ENCODE measurements around the gene KNG1. TPM values are rescaled to one million over a fixed set of nuclear protein-coding genes. Genes with fewer than 3 reads are reported as not detected.

The KNG1 gene
- total and polyA plus RNA-seq, 2 experiments from 2014 or later, result 57.4 to 109 TPM

- Histone ChIP-seq H3K27me3 (no peaks in the 10 kb centered on the region), H3K4me1 (ENCODE audit: insufficient read depth) (no peaks in the 10 kb centered on the region), H3K27ac (no peak overlapping the region), H2AFZ (no peak overlapping the region), H3K4me2 (no peak overlapping the region), H3K36me3 (replicated peaks; ENCODE audit: insufficient read depth, low read depth) (no peaks in the 10 kb centered on the region), H3K79me2 (no peaks in the 10 kb centered on the region), H3K9me3 (ENCODE audit: low read depth) (no peaks in the 10 kb centered on the region), H4K20me1 (ENCODE audit: insufficient read depth, poor library complexity, severe bottlenecking) (no peaks in the 10 kb centered on the region), H3K9me2 (replicated peaks; ENCODE audit: insufficient read depth) (no peaks in the 10 kb centered on the region), H3K4me3 (no peak overlapping the region)
- TF ChIP-seq EZH2phosphoT487 (IDR thresholded peaks at IDR 0.05; ENCODE audit: low read depth, severe bottlenecking, unreplicated experiment) (no peak), CTCF (IDR thresholded peaks at IDR 0.05; ENCODE audit: poor library complexity) (no peak), EZH2 (IDR thresholded peaks at IDR 0.05; ENCODE audit: borderline replicate concordance) (no peak)
- no peak for DNase-seq (ENCODE audit: low spot score)
- 32% methylated on average over 8 of the region's 8 CpGs for WGBS (ENCODE audit: low lambda C conversion rate, missing lambda C conversion rate)
Measured at GRCh38 chr3:186775999-186776398, 58.8 kb downstream of the KNG1 start.

GRCh38 chr3:186779204-186779603 lies 62.0 kb downstream of the KNG1 start:
- TF ChIP-seq EZH2phosphoT487 (IDR thresholded peaks at IDR 0.05; ENCODE audit: low read depth, severe bottlenecking, unreplicated experiment) (no peak), EZH2 (IDR thresholded peaks at IDR 0.05; ENCODE audit: borderline replicate concordance) (no peak), CTCF (IDR thresholded peaks at IDR 0.05; ENCODE audit: poor library complexity) (no peak)

GRCh38 chr3:186782542-186783057 lies 65.4 kb downstream of the KNG1 start:
- 3% methylated on average over 21 of the region's 21 CpGs for WGBS (ENCODE audit: low lambda C conversion rate, missing lambda C conversion rate)
- Histone ChIP-seq H3K4me3 (peak overlapping the region; percentile 76), H3K4me1 (ENCODE audit: insufficient read depth) (peaks cover 31% of the 10 kb centered on the region), H2AFZ (peak overlapping the region; percentile 95), H3K27me3 (no peaks in the 10 kb centered on the region), H3K79me2 (peaks cover 49% of the 10 kb centered on the region), H3K36me3 (replicated peaks; ENCODE audit: insufficient read depth, low read depth) (peaks cover 22% of the 10 kb centered on the region), H3K4me2 (peak overlapping the region; percentile 94), H4K20me1 (ENCODE audit: insufficient read depth, poor library complexity, severe bottlenecking) (peaks cover 36% of the 10 kb centered on the region), H3K9me3 (ENCODE audit: low read depth) (no peaks in the 10 kb centered on the region), H3K27ac (peak overlapping the region; percentile 99), H3K9me2 (replicated peaks; ENCODE audit: insufficient read depth) (no peaks in the 10 kb centered on the region)
- no peak for TF ChIP-seq CTCF (IDR thresholded peaks at IDR 0.05; ENCODE audit: poor library complexity)
- no peak for TF ChIP-seq EZH2 (IDR thresholded peaks at IDR 0.05; ENCODE audit: borderline replicate concordance)
- TF ChIP-seq EZH2phosphoT487 (IDR thresholded peaks at IDR 0.05; ENCODE audit: low read depth, severe bottlenecking, unreplicated experiment), result no peak
- DNase-seq (ENCODE audit: low spot score), result no peak

More at GRCh38 chr3:186779204-186779603, 62.0 kb downstream of the KNG1 start:
- Histone ChIP-seq H3K4me1 (ENCODE audit: insufficient read depth) (peaks cover 8% of the 10 kb centered on the region), H2AFZ (no peak overlapping the region), H3K36me3 (replicated peaks; ENCODE audit: insufficient read depth, low read depth) (no peaks in the 10 kb centered on the region), H3K27ac (no peak overlapping the region), H3K4me3 (no peak overlapping the region), H4K20me1 (ENCODE audit: insufficient read depth, poor library complexity, severe bottlenecking) (peaks cover 2% of the 10 kb centered on the region), H3K79me2 (peaks cover 15% of the 10 kb centered on the region), H3K9me2 (replicated peaks; ENCODE audit: insufficient read depth) (no peaks in the 10 kb centered on the region), H3K4me2 (no peak overlapping the region), H3K27me3 (no peaks in the 10 kb centered on the region), H3K9me3 (ENCODE audit: low read depth) (no peaks in the 10 kb centered on the region)
- 78% methylated on average over 5 of the region's 5 CpGs for WGBS (ENCODE audit: low lambda C conversion rate, missing lambda C conversion rate)
- no peak for DNase-seq (ENCODE audit: low spot score)

All from hepatocyte (in vitro differentiated cells).